ENCODE results near the gene C2CD2L. TPM values are rescaled to one million over a fixed set of nuclear protein-coding genes. Genes with fewer than 3 reads are reported as not detected.
"Not testable (repeated sequence)": the region's sequence is repeated elsewhere in the genome, so short reads cannot be mapped to it uniquely, and the experiment has no call there.

The C2CD2L gene
- total RNA-seq, 1 experiment from 2014 or later, result 6.4 TPM

GRCh38 chr11:119125821-119126220, 18.7 kb downstream of the C2CD2L start (continued):
- TF ChIP-seq PREB (CRISPR knock-in tag; IDR thresholded peaks at IDR 0.05; ENCODE audit: borderline replicate concordance) (no peak), ZNF281 (CRISPR knock-in tag; IDR thresholded peaks at IDR 0.05) (no peak)

GRCh38 chr11:119126675-119127268, 19.6 kb downstream of the C2CD2L start:
- CTCF ChIA-PET, result interaction anchor here (0.8 to 2.0 kb wide), 6 partner anchors 18 to 211 kb away, joined by 3 to 8 read pairs (median 3); a partner anchor contains a TSS
- Mint-ChIP-seq H3K27ac (peak overlapping the region; percentile 47), H3K4me1 (peaks cover 9% of the 10 kb centered on the region), H3K27me3 (ENCODE audit: low read depth) (no peaks in the 10 kb centered on the region), H3K9me3 (no peaks in the 10 kb centered on the region), H3K4me3 (no peak overlapping the region), H3K36me3 (peaks cover 38% of the 10 kb centered on the region)
- TF ChIP-seq FOXP1 (CRISPR knock-in tag; IDR thresholded peaks at IDR 0.05; ENCODE audit: borderline replicate concordance), result no peak
- no peak for TF ChIP-seq PREB (CRISPR knock-in tag; IDR thresholded peaks at IDR 0.05; ENCODE audit: borderline replicate concordance)
- TF ChIP-seq USF1 (CRISPR knock-in tag; IDR thresholded peaks at IDR 0.05), result no peak
- TF ChIP-seq CREB1 (CRISPR knock-in tag; IDR thresholded peaks at IDR 0.05), result no peak
- no peak for ATAC-seq
- POLR2A ChIA-PET, result interaction anchor here (0.5 to 0.7 kb wide), 2 partner anchors 24 to 70 kb away, joined by 6 to 7 read pairs; no protein-coding TSS in a partner anchor
- DNase-seq (ENCODE audit: low spot score), result no peak

GRCh38 chr11:119130662-119131061, 23.5 kb downstream of the C2CD2L start:
- POLR2A ChIA-PET, result no interaction called here
- Mint-ChIP-seq H3K27ac (no peak overlapping the region), H3K36me3 (peaks cover 47% of the 10 kb centered on the region), H3K9me3 (no peaks in the 10 kb centered on the region), H3K27me3 (ENCODE audit: low read depth) (no peaks in the 10 kb centered on the region), H3K4me1 (no peaks in the 10 kb centered on the region), H3K4me3 (no peak overlapping the region)
- CTCF ChIA-PET, result no interaction called here
- no peak for ATAC-seq
- TF ChIP-seq RELA (CRISPR knock-in tag; IDR thresholded peaks at IDR 0.05; ENCODE audit: borderline replicate concordance), result no peak
- no peak for DNase-seq (ENCODE audit: low spot score)

GRCh38 chr11:119134389-119134978, 27.3 kb downstream of the C2CD2L start:
- H3K4me3 Mint-ChIP-seq, result no peak overlapping the region
- H3K4me1 Mint-ChIP-seq, result no peaks in the 10 kb centered on the region
- peaks cover 43% of the 10 kb centered on the region for H3K36me3 Mint-ChIP-seq
- peak; percentile 89 for ATAC-seq
- H3K27me3 Mint-ChIP-seq (ENCODE audit: low read depth), result peaks cover 4% of the 10 kb centered on the region; the same call in 1 of the 2 replicates
- TF ChIP-seq ZSCAN18 (CRISPR knock-in tag; IDR thresholded peaks at IDR 0.05) (no peak), CTCF (IDR thresholded peaks at IDR 0.05) (no peak; the same call in 1 of the 2 replicates), ETV6 (CRISPR knock-in tag; IDR thresholded peaks at IDR 0.05) (no peak), RORB (CRISPR knock-in tag; IDR thresholded peaks at IDR 0.05) (no peak)
- ChIA-PET POLR2A (no interaction called here), CTCF (interaction anchor here (0.5 to 2.7 kb wide), 18 partner anchors 11 to 189 kb away, joined by 3 to 31 read pairs (median 3); partner anchors contain the start of genes C2CD2L, CBL, DPAGT1 and HINFP)
- peak; percentile 46 for DNase-seq (ENCODE audit: low spot score)
- H3K9me3 Mint-ChIP-seq, result no peaks in the 10 kb centered on the region
- H3K27ac Mint-ChIP-seq, result no peak overlapping the region

GRCh38 chr11:119139276-119139675, 32.1 kb downstream of the C2CD2L start:
- H3K9me3 Mint-ChIP-seq; CTCF ChIA-PET; H3K36me3 Mint-ChIP-seq; POLR2A ChIA-PET; H3K27ac Mint-ChIP-seq; DNase-seq (ENCODE audit: low spot score); H3K4me1 Mint-ChIP-seq; H3K27me3 Mint-ChIP-seq (ENCODE audit: low read depth); H3K4me3 Mint-ChIP-seq; ATAC-seq: not testable (repeated sequence)
